Liver (tissue), 9 donors: Measurements from ENCODE around the gene KCNT1. TPM values are rescaled to one million over a fixed set of nuclear protein-coding genes. Genes with fewer than 3 reads are reported as not detected.

Experiments used
- DNase-seq: peaks from one replicate; pipeline ENCODE4 v3.0.0-alpha.2; 2017; ENCODE audit warnings: low spot score
- H3K27ac ChIP-seq, 2 donors: one replicate each; pipeline ENCODE4 v1.7.0; 2013; ENCODE audit warnings: inconsistent platforms in 2 of 2, low read length in 2 of 2, control low read depth in 1 of 2, low read depth in 1 of 2, mild to moderate bottlenecking in 1 of 2
- H3K27me3 ChIP-seq, 4 donors: one replicate each; pipeline versions ENCODE4 v1.6.1 to v1.7.0; 2013; ENCODE audit warnings: low read length in 3 of 4, inconsistent platforms in 1 of 4, mild to moderate bottlenecking in 1 of 4, moderate library complexity in 1 of 4; ENCODE audit not compliant: control insufficient read depth in 4 of 4, insufficient read depth in 4 of 4
- H3K36me3 ChIP-seq, 4 donors: one replicate each; pipeline versions ENCODE4 v1.6.1 to v1.7.0; 2013; ENCODE audit warnings: low read length in 3 of 4, mild to moderate bottlenecking in 3 of 4, low read depth in 1 of 4, moderate library complexity in 1 of 4; ENCODE audit not compliant: control insufficient read depth in 4 of 4, insufficient read depth in 3 of 4
- H3K4me1 ChIP-seq, 4 donors: one replicate each; pipeline versions ENCODE4 v1.6.1 to v1.7.0; 2013; ENCODE audit warnings: low read length in 3 of 4, mild to moderate bottlenecking in 3 of 4, moderate library complexity in 1 of 4; ENCODE audit not compliant: control insufficient read depth in 4 of 4, insufficient read depth in 4 of 4
- H3K4me3 ChIP-seq, 3 donors: one replicate each; pipeline versions ENCODE4 v1.6.1 to v1.7.0; 2013; ENCODE audit warnings: low read length in 3 of 3, control low read depth in 1 of 3, low read depth in 1 of 3, mild to moderate bottlenecking in 1 of 3
- H3K9ac ChIP-seq, 2 donors: one replicate each; pipeline ENCODE4 v1.7.0; 2013; ENCODE audit warnings: low read length in 2 of 2, mild to moderate bottlenecking in 2 of 2, moderate library complexity in 2 of 2, control low read depth in 1 of 2, low read depth in 1 of 2
- H3K9me3 ChIP-seq, 4 donors: one replicate each; pipeline versions ENCODE4 v1.6.1 to v1.7.0; 2013; ENCODE audit warnings: low read length in 3 of 4; ENCODE audit not compliant: control insufficient read depth in 4 of 4
- EGR1 ChIP-seq, 2 donors: IDR thresholded peaks; 2 replicates each; pipeline ENCODE4 v1.6.1; 2016 to 2018; ENCODE audit warnings: antibody characterized with exemption in 2 of 2, low read depth in 2 of 2
- FOXA1 ChIP-seq: IDR thresholded peaks from 2 replicates; pipeline ENCODE4 v1.6.1; 2016; ENCODE audit warnings: antibody characterized with exemption
- FOXA2 ChIP-seq: IDR thresholded peaks from 2 replicates; pipeline ENCODE4 v1.6.1; 2016; ENCODE audit warnings: antibody characterized with exemption
- GABPA ChIP-seq, 2 donors: IDR thresholded peaks in 1 of 2; conservative IDR thresholded peaks in 1 of 2; 2 replicates each; pipeline ENCODE4 v1.6.1; 2016; ENCODE audit warnings: antibody characterized with exemption in 2 of 2, mild to moderate bottlenecking in 1 of 2, moderate library complexity in 1 of 2
- HNF4A ChIP-seq, 2 donors: conservative IDR thresholded peaks; 2 replicates each; pipeline ENCODE4 v1.6.1; 2016; ENCODE audit warnings: antibody characterized with exemption in 2 of 2, mild to moderate bottlenecking in 2 of 2
- HNF4G ChIP-seq: IDR thresholded peaks from 2 replicates; pipeline ENCODE4 v1.6.1; 2016; ENCODE audit warnings: antibody characterized with exemption
- JUND ChIP-seq, 2 donors: IDR thresholded peaks; 2 replicates each; pipeline ENCODE4 v1.6.1; 2016; ENCODE audit warnings: antibody characterized with exemption in 2 of 2
- NR2F2 ChIP-seq: IDR thresholded peaks from 2 replicates; pipeline ENCODE4 v1.6.1; 2016; ENCODE audit warnings: antibody characterized with exemption
- RAD21 ChIP-seq, 2 donors: IDR thresholded peaks; 2 replicates each; pipeline ENCODE4 v1.6.1; 2016; ENCODE audit warnings: antibody characterized with exemption in 2 of 2, mild to moderate bottlenecking in 2 of 2
- SP1 ChIP-seq: IDR thresholded peaks from 2 replicates; pipeline ENCODE4 v1.6.1; 2018; ENCODE audit warnings: antibody characterized with exemption, mild to moderate bottlenecking
- TAF1 ChIP-seq: conservative IDR thresholded peaks from 2 replicates; pipeline ENCODE4 v1.6.1; 2016; ENCODE audit warnings: antibody characterized with exemption, mild to moderate bottlenecking
- YY1 ChIP-seq: IDR thresholded peaks from 2 replicates; pipeline ENCODE4 v1.6.1; 2016; ENCODE audit warnings: antibody characterized with exemption, mild to moderate bottlenecking
- WGBS: extraction: QIAGEN DNeasy Blood & Tissue Kit; methylation state at CpG from one replicate; pipeline ENCODE4 v1.1.7; 2013; 5-methylcytosine and 5-hydroxymethylcytosine counted together
- polyA plus RNA-seq, 2 donors: library from polyadenylated mRNA; stranded (reverse) in 1 of 2; unstranded in 1 of 2; fragments of 200-250 nt in 1 of 2; fragments of >200 nt in 1 of 2; fragmentation: Nextera tagmentation in 1 of 2; extraction: Ambion mirVana in 1 of 2; gene quantifications; one replicate each; pipeline versions ENCODE4 v1.2.1 to v1.2.3, GENCODE V29; 2013 to 2015
- total RNA-seq, 2 donors: library from RNA; depleted of rRNA; stranded (reverse); fragments of >200 nt; gene quantifications; one replicate each; pipeline ENCODE4 v1.2.3, GENCODE V29; 2014
- TF ChIP-seq, protein P1 (sequence below): fragments of 150-350 bp; IDR thresholded peaks from 2 replicates; pipeline ENCODE4 v1.5.1; 2017; ENCODE audit warnings: improper control_type of control experiment, low read depth, low read length; ENCODE audit not compliant: missing input control
- TF ChIP-seq, protein P2 (sequence below): IDR thresholded peaks from 2 replicates; pipeline ENCODE4 v1.6.1; 2016; ENCODE audit warnings: antibody characterized with exemption
- TF ChIP-seq, protein P3 (sequence below): IDR thresholded peaks from 2 replicates; pipeline ENCODE4 v1.6.1; 2016; ENCODE audit warnings: antibody characterized with exemption, mild to moderate bottlenecking
- TF ChIP-seq, protein P4 (sequence below): IDR thresholded peaks from 2 replicates; pipeline ENCODE4 v1.6.1; 2016; ENCODE audit warnings: antibody characterized with exemption
- TF ChIP-seq, protein P5 (sequence below): IDR thresholded peaks from 2 replicates; pipeline ENCODE4 v1.6.1; 2016; ENCODE audit warnings: antibody characterized with exemption
- donor health status: healthy.
- donor health status: healthy.
- donor health status: healthy.
- donor health status: healthy.
- donor health status: healthy.

KCNT1 gene
- total and polyA plus RNA-seq, 4 donors = 0.08 TPM; not detected in 2

DNA sequence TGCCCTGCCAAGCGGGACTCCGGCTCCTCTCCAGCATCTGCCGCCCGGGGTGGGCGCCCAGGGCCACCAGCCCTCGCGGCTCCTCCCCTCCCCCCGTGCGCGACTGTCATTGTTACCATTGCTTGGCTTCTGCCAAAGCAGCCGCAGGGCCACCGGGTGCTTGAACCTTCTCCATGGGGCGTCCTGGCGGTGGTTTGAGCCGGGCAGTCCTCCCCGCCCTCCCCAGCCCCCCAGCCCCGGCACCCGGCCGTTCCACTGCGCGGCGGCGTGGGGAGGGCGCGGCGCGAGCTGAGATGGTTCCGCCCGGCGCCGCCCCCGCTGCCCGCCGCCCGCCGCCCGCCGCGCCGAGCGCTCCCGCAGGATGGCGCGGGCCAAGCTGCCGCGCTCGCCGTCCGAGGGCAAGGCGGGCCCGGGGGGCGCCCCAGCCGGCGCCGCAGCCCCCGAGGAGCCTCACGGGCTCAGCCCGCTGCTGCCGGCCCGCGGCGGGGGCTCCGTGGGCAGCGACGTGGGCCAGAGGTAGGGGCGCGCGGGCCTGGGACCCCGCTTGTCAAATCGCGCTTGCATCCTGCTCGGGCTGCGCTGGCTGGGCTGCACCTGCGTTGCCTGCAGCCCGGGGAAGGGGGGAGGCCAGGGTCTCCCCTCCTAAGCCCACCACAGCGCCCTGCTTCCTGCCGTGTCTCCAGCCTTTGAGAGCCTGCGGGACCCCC, 34.4 kb downstream of the KCNT1 start (continued):
- TF ChIP-seq, protein P1, sequence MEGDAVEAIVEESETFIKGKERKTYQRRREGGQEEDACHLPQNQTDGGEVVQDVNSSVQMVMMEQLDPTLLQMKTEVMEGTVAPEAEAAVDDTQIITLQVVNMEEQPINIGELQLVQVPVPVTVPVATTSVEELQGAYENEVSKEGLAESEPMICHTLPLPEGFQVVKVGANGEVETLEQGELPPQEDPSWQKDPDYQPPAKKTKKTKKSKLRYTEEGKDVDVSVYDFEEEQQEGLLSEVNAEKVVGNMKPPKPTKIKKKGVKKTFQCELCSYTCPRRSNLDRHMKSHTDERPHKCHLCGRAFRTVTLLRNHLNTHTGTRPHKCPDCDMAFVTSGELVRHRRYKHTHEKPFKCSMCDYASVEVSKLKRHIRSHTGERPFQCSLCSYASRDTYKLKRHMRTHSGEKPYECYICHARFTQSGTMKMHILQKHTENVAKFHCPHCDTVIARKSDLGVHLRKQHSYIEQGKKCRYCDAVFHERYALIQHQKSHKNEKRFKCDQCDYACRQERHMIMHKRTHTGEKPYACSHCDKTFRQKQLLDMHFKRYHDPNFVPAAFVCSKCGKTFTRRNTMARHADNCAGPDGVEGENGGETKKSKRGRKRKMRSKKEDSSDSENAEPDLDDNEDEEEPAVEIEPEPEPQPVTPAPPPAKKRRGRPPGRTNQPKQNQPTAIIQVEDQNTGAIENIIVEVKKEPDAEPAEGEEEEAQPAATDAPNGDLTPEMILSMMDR = no peak
- TF ChIP-seq TAF1 = no peak

DNA sequence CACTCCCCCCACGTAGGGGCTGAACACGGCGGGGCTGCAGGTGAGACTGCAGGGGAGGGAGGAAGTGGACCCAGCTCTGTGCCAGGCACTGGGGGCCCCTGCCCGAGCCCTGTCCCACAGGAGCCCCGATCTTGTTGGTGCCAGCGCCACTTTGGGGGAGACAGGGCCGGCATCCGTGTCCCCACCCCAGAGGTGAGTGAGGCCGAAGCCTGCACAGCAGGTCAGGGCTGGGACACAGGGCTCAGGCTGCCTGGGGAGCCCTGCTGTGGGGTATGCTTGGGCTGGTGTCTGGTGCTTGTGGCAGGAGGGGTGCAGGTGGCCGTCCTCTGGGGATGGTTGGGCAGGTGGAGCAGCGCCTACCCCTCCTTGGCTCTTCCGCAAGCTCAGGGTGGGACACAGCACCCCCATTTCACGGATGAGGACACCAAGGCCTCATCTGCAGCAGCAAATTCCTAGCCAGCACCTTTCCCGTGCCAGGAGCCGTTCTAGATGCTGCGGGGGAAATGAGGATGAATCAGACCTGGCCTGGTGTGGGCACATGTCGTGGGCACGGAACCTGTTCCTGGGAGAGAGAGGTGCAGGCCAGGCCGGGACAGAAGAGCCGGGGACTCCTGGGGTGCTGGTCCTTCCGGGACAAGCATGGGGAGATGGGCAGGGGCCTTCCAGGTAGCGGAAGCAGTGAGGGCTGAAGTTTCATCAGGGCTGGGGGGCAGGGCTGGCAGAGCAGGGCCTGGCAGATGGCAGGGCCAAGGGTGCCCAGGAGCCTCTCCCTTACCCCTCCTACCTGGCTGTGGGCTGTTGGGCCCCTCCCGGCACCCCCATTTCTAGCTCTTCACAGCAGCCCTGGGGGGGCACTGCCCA, 35.2 kb downstream of the KCNT1 start:
- no peak for DNase-seq
- 56% methylated on average over 23 of the region's 23 CpGs for WGBS
- Histone ChIP-seq H3K27me3 (peaks cover 0 to 23% (median under 1%) of the 10 kb centered on the region in 4 donors), H3K9me3 (no peaks in the 10 kb centered on the region), H3K27ac (no peak overlapping the region), H3K9ac (no peak overlapping the region), H3K36me3 (no peaks in the 10 kb centered on the region), H3K4me3 (no peak overlapping the region), H3K4me1 (no peaks in the 10 kb centered on the region)
- TF ChIP-seq HNF4G (no peak), JUND (IDR thresholded peaks at IDR 0.05) (no peak), EGR1 (IDR thresholded peaks at IDR 0.05; ENCODE audit: low read depth in 2 of 2) (no peak), YY1 (no peak), RAD21 (IDR thresholded peaks at IDR 0.05) (no peak), SP1 (no peak), NR2F2 (no peak), HNF4A (conservative IDR thresholded peaks at IDR 0.05) (no peak), TAF1 (no peak), FOXA2 (no peak), FOXA1 (no peak), GABPA (IDR thresholded peaks at IDR 0.05 in 1 of 2, conservative IDR thresholded peaks at IDR 0.05 in 1 of 2) (no peak)
- TF ChIP-seq, protein P1 = no peak
- TF ChIP-seq, protein P2, sequence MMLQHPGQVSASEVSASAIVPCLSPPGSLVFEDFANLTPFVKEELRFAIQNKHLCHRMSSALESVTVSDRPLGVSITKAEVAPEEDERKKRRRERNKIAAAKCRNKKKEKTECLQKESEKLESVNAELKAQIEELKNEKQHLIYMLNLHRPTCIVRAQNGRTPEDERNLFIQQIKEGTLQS = no peak
- TF ChIP-seq, protein P3, sequence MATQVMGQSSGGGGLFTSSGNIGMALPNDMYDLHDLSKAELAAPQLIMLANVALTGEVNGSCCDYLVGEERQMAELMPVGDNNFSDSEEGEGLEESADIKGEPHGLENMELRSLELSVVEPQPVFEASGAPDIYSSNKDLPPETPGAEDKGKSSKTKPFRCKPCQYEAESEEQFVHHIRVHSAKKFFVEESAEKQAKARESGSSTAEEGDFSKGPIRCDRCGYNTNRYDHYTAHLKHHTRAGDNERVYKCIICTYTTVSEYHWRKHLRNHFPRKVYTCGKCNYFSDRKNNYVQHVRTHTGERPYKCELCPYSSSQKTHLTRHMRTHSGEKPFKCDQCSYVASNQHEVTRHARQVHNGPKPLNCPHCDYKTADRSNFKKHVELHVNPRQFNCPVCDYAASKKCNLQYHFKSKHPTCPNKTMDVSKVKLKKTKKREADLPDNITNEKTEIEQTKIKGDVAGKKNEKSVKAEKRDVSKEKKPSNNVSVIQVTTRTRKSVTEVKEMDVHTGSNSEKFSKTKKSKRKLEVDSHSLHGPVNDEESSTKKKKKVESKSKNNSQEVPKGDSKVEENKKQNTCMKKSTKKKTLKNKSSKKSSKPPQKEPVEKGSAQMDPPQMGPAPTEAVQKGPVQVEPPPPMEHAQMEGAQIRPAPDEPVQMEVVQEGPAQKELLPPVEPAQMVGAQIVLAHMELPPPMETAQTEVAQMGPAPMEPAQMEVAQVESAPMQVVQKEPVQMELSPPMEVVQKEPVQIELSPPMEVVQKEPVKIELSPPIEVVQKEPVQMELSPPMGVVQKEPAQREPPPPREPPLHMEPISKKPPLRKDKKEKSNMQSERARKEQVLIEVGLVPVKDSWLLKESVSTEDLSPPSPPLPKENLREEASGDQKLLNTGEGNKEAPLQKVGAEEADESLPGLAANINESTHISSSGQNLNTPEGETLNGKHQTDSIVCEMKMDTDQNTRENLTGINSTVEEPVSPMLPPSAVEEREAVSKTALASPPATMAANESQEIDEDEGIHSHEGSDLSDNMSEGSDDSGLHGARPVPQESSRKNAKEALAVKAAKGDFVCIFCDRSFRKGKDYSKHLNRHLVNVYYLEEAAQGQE = no peak
- TF ChIP-seq, protein P4, sequence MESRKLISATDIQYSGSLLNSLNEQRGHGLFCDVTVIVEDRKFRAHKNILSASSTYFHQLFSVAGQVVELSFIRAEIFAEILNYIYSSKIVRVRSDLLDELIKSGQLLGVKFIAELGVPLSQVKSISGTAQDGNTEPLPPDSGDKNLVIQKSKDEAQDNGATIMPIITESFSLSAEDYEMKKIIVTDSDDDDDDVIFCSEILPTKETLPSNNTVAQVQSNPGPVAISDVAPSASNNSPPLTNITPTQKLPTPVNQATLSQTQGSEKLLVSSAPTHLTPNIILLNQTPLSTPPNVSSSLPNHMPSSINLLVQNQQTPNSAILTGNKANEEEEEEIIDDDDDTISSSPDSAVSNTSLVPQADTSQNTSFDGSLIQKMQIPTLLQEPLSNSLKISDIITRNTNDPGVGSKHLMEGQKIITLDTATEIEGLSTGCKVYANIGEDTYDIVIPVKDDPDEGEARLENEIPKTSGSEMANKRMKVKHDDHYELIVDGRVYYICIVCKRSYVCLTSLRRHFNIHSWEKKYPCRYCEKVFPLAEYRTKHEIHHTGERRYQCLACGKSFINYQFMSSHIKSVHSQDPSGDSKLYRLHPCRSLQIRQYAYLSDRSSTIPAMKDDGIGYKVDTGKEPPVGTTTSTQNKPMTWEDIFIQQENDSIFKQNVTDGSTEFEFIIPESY = no peak
- TF ChIP-seq, protein P5, sequence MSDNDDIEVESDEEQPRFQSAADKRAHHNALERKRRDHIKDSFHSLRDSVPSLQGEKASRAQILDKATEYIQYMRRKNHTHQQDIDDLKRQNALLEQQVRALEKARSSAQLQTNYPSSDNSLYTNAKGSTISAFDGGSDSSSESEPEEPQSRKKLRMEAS = no peak
